GM23248 (cell line): Measurements from ENCODE around the gene MYT1. TPM values are rescaled to one million over a fixed set of nuclear protein-coding genes. Genes with fewer than 3 reads are reported as not detected.

Experiments used
- DNase-seq: peaks from one replicate; pipeline ENCODE4 v3.0.0-alpha.2; 2015
- H2AFZ ChIP-seq: fragments of 200-600 bp; sonication (generic); 2 replicates; pipeline ENCODE4 v1.6.1; 2016; ENCODE audit warnings: antibody characterized with exemption
- H3F3A ChIP-seq: fragments of 200-600 bp; sonication (generic); 2 replicates; pipeline ENCODE4 v1.6.1; 2016; ENCODE audit warnings: mild to moderate bottlenecking, antibody characterized with exemption, mixed run types; ENCODE audit not compliant: insufficient read depth
- H3K27ac ChIP-seq: fragments of 200-600 bp; sonication (generic); 2 replicates; pipeline ENCODE4 v1.5.1; 2016; ENCODE audit warnings: mild to moderate bottlenecking
- H3K27me3 ChIP-seq: fragments of 200-600 bp; sonication (generic); replicated peaks from 2 replicates; pipeline ENCODE4 v1.6.1; 2016; ENCODE audit warnings: mild to moderate bottlenecking; ENCODE audit not compliant: insufficient read depth
- H3K36me3 ChIP-seq: fragments of 200-600 bp; sonication (generic); 2 replicates; pipeline ENCODE4 v1.6.1; 2016; ENCODE audit warnings: low read depth, mild to moderate bottlenecking
- H3K4me1 ChIP-seq: fragments of 200-600 bp; sonication (generic); 2 replicates; pipeline ENCODE4 v1.6.1; 2016; ENCODE audit warnings: mild to moderate bottlenecking; ENCODE audit not compliant: insufficient read depth
- H3K4me2 ChIP-seq: fragments of 200-600 bp; sonication (generic); one replicate; pipeline ENCODE4 v1.6.1; 2016; ENCODE audit warnings: mild to moderate bottlenecking; ENCODE audit not compliant: unreplicated experiment
- H3K4me3 ChIP-seq: fragments of 200-600 bp; sonication (generic); 2 replicates; pipeline ENCODE4 v1.5.1; 2016; ENCODE audit warnings: mild to moderate bottlenecking
- H3K79me2 ChIP-seq: fragments of 200-600 bp; sonication (generic); 2 replicates; pipeline ENCODE4 v1.6.1; 2016; ENCODE audit warnings: mild to moderate bottlenecking; ENCODE audit not compliant: insufficient read depth
- H3K9ac ChIP-seq: fragments of 200-600 bp; sonication (generic); 2 replicates; pipeline ENCODE4 v1.6.1; 2016; ENCODE audit warnings: mild to moderate bottlenecking
- H3K9me2 ChIP-seq: fragments of 200-600 bp; sonication (generic); 2 replicates; pipeline ENCODE4 v1.6.1; 2016; ENCODE audit warnings: mixed run types, mild to moderate bottlenecking, moderate library complexity; ENCODE audit not compliant: insufficient read depth
- H3K9me3 ChIP-seq: fragments of 200-600 bp; sonication (generic); one replicate; pipeline ENCODE4 v1.6.1; 2017; ENCODE audit warnings: low read depth
- H4K20me1 ChIP-seq: fragments of 200-600 bp; sonication (generic); 2 replicates; pipeline ENCODE4 v1.6.0; 2016; ENCODE audit not compliant: insufficient read depth
- EZH2 ChIP-seq: fragments of 200-600 bp; sonication (generic); IDR thresholded peaks from 2 replicates; pipeline ENCODE4 v1.6.1; 2018; ENCODE audit warnings: antibody characterized with exemption, mild to moderate bottlenecking; ENCODE audit not compliant: insufficient read depth, poor library complexity, severe bottlenecking
- EZH2phosphoT487 ChIP-seq: fragments of 200-600 bp; sonication (generic); IDR thresholded peaks from 2 replicates; pipeline ENCODE4 v1.6.1; 2018; ENCODE audit warnings: antibody characterized with exemption, moderate library complexity, mild to moderate bottlenecking, low read depth; ENCODE audit not compliant: insufficient read depth
- WGBS, 2 experiments: methylation state at CpG; one replicate each; pipeline ENCODE4 v1.1.6; 2015 to 2017; ENCODE audit warnings: low lambda C conversion rate in 2 of 2, low coverage in 1 of 2; ENCODE audit errors: missing lambda C conversion rate in 2 of 2; 5-methylcytosine and 5-hydroxymethylcytosine counted together
- in situ Hi-C: fragments of 300-500 bp; cut with MboI; formaldehyde crosslinking; loops from 2 replicates; pipeline ENCODE4 v1.15.0; 2020
- polyA plus RNA-seq: library from polyadenylated mRNA; unstranded; fragments of >200 nt; fragmentation: Nextera tagmentation; extraction: Ambion mirVana; gene quantifications from 2 replicates; pipeline ENCODE4 v1.2.1, GENCODE V29; 2016
- total RNA-seq: library from RNA; depleted of rRNA; stranded (reverse); fragments of >200 nt; shearing (Covaris generic); gene quantifications from 2 replicates; pipeline ENCODE4 v1.2.3, GENCODE V29; 2014

MYT1 gene
- total and polyA plus RNA-seq, 2 experiments from 2014 or later = not detected

GRCh38 chr20:64214113-64214512 is 49.9 kb downstream of the MYT1 start:
- H3K4me3 ChIP-seq = no peak overlapping the region
- H3K9me3 ChIP-seq = no peaks in the 10 kb centered on the region
- in situ Hi-C loops = no loop called here
- peaks cover 22% of the 10 kb centered on the region for H3K27me3 ChIP-seq
- no peak for TF ChIP-seq EZH2
- TF ChIP-seq EZH2phosphoT487 = no peak
- no peaks in the 10 kb centered on the region for H3K36me3 ChIP-seq
- no peak for DNase-seq
- H3K9me2 ChIP-seq = no peaks in the 10 kb centered on the region
- no peak overlapping the region for H3K4me2 ChIP-seq
- H3K79me2 ChIP-seq = no peaks in the 10 kb centered on the region
- H3K9ac ChIP-seq = no peak overlapping the region
- H2AFZ ChIP-seq = no peak overlapping the region
- 73 to 78% methylated on average over 10 of the region's 10 CpGs for WGBS, 2 experiments
- no peak overlapping the region for H3K27ac ChIP-seq
- H3K4me1 ChIP-seq = no peaks in the 10 kb centered on the region
- no peaks in the 10 kb centered on the region for H4K20me1 ChIP-seq
- no peaks in the 10 kb centered on the region for H3F3A ChIP-seq

DNA sequence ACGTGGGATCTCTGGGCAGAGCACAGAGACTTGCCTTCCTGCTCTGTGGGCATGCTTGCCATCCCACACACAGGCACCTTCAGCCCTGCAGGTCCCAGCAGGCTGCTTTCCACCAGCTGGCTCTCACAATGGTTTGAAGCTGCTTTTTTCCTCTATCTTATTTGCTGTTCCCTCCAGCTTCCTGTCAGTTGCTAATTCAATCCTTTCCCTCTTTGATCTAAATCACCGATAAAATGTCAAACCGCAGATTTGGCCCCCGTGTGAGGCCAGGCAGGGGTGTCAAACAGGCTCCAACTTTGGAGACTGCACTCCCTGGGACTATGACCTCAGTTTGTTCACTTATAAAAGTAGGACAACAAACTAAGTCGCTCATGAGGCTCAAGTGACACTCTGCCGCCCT is 50.7 kb downstream of the MYT1 start:
- H3K4me1 ChIP-seq = no peaks in the 10 kb centered on the region
- H3K27ac ChIP-seq = no peak overlapping the region
- no peak overlapping the region for H3K9ac ChIP-seq
- H3F3A ChIP-seq = no peaks in the 10 kb centered on the region
- peaks cover 30% of the 10 kb centered on the region for H3K27me3 ChIP-seq
- H3K36me3 ChIP-seq = no peaks in the 10 kb centered on the region
- in situ Hi-C loops = no loop called here
- H3K4me2 ChIP-seq = no peak overlapping the region
- H3K79me2 ChIP-seq = no peaks in the 10 kb centered on the region
- WGBS, 2 experiments = 35 to 39% methylated on average over 6 of the region's 6 CpGs
- no peaks in the 10 kb centered on the region for H4K20me1 ChIP-seq
- H3K9me2 ChIP-seq = no peaks in the 10 kb centered on the region
- TF ChIP-seq EZH2 (no peak), EZH2phosphoT487 (no peak)
- H2AFZ ChIP-seq = no peak overlapping the region
- no peak overlapping the region for H3K4me3 ChIP-seq
- DNase-seq = no peak
- H3K9me3 ChIP-seq = no peaks in the 10 kb centered on the region

GRCh38 chr20:64216036-64216435 is 51.8 kb downstream of the MYT1 start:
- no peaks in the 10 kb centered on the region for H3K9me3 ChIP-seq
- no peak for TF ChIP-seq EZH2
- no peak for TF ChIP-seq EZH2phosphoT487
- no peak overlapping the region for H3K4me3 ChIP-seq
- peaks cover 36% of the 10 kb centered on the region for H3K27me3 ChIP-seq
- no peaks in the 10 kb centered on the region for H3F3A ChIP-seq
- no peak for DNase-seq
- no peaks in the 10 kb centered on the region for H4K20me1 ChIP-seq
- no peak overlapping the region for H3K9ac ChIP-seq
- no peak overlapping the region for H3K4me2 ChIP-seq
- H3K27ac ChIP-seq = no peak overlapping the region
- WGBS, 2 experiments = 49 to 50% methylated on average over 3 of the region's 3 CpGs
- in situ Hi-C loops = no loop called here
- H3K79me2 ChIP-seq = no peaks in the 10 kb centered on the region
- H3K36me3 ChIP-seq = no peaks in the 10 kb centered on the region
- H2AFZ ChIP-seq = no peak overlapping the region
- H3K9me2 ChIP-seq = no peaks in the 10 kb centered on the region
- no peaks in the 10 kb centered on the region for H3K4me1 ChIP-seq

DNA sequence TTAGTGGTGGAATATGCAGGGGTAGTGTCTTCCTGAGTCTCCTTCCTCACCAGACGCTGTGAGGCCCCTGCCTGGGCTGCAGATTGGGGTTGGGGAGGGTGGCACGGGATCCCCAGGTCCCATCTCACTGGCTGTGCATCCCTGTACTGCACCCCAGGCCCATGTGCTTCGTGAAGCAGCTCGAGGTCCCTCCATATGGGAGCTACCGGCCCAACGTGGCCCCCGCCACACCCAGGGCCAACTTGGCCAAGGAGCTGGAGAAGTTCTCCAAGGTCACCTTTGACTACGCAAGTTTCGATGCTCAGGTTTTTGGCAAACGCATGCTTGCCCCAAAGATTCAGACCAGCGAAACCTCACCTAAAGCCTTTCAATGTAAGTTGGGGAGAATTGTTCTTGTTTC is 52.7 kb downstream of the MYT1 start:
- Histone ChIP-seq H3K4me2 (no peak overlapping the region), H3K79me2 (no peaks in the 10 kb centered on the region), H3K27me3 (peaks cover 36% of the 10 kb centered on the region), H3K9ac (no peak overlapping the region), H3K27ac (no peak overlapping the region), H4K20me1 (no peaks in the 10 kb centered on the region), H3F3A (no peaks in the 10 kb centered on the region), H3K36me3 (no peaks in the 10 kb centered on the region), H2AFZ (no peak overlapping the region), H3K4me3 (no peak overlapping the region), H3K9me3 (no peaks in the 10 kb centered on the region), H3K9me2 (no peaks in the 10 kb centered on the region), H3K4me1 (no peaks in the 10 kb centered on the region)
- WGBS, 2 experiments = 64 to 71% methylated on average over 8 to 11 of the region's 11 CpGs
- in situ Hi-C loops = no loop called here
- no peak for DNase-seq
- TF ChIP-seq EZH2phosphoT487 (no peak), EZH2 (no peak)
